ENCODE data around the gene PLD4. TPM values are rescaled to one million over a fixed set of nuclear protein-coding genes. Genes with fewer than 3 reads are reported as not detected.

PLD4 gene
- total and polyA plus RNA-seq, 2 experiments from 2014 or later: not detected

GRCh38 chr14:104895786-104896661 lies 28.7 kb upstream of the PLD4 start (continued):
- TF ChIP-seq REST (IDR thresholded peaks at IDR 0.05; ENCODE audit: unreplicated experiment): no peak
- no peak for TF ChIP-seq EZH2 (IDR thresholded peaks at IDR 0.05; ENCODE audit: low read depth, unreplicated experiment)
- no peak for TF ChIP-seq JUNB (IDR thresholded peaks at IDR 0.05; ENCODE audit: unreplicated experiment)
- TF ChIP-seq ETS1 (IDR thresholded peaks at IDR 0.05): no peak
- TF ChIP-seq ZNF331 (CRISPR knock-in tag; IDR thresholded peaks at IDR 0.05; ENCODE audit: low read depth): no peak
- no peak for TF ChIP-seq POLR2AphosphoS5 (IDR thresholded peaks at IDR 0.05; ENCODE audit: low read depth)
- TF ChIP-seq CTCF (conservative IDR thresholded peaks at IDR 0.05; ENCODE audit: low read depth in 2 of 2): no peak
- no peak for TF ChIP-seq EZH2phosphoT487 (IDR thresholded peaks at IDR 0.05; ENCODE audit: unreplicated experiment)
- TF ChIP-seq NANOG (IDR thresholded peaks at IDR 0.05; ENCODE audit: borderline replicate concordance): no peak
- TF ChIP-seq STAT1 (IDR thresholded peaks at IDR 0.05; ENCODE audit: unreplicated experiment): no peak
- TF ChIP-seq ZNF114 (CRISPR knock-in tag; IDR thresholded peaks at IDR 0.05): no peak
